Measurements from ENCODE around the gene C4orf51.

The C4orf51 gene

GRCh38 chr4:145760176-145760575 is 80.2 kb downstream of the C4orf51 start:
- DNase-seq (peak; percentile 24), ATAC-seq (peak; percentile 38)

DNA sequence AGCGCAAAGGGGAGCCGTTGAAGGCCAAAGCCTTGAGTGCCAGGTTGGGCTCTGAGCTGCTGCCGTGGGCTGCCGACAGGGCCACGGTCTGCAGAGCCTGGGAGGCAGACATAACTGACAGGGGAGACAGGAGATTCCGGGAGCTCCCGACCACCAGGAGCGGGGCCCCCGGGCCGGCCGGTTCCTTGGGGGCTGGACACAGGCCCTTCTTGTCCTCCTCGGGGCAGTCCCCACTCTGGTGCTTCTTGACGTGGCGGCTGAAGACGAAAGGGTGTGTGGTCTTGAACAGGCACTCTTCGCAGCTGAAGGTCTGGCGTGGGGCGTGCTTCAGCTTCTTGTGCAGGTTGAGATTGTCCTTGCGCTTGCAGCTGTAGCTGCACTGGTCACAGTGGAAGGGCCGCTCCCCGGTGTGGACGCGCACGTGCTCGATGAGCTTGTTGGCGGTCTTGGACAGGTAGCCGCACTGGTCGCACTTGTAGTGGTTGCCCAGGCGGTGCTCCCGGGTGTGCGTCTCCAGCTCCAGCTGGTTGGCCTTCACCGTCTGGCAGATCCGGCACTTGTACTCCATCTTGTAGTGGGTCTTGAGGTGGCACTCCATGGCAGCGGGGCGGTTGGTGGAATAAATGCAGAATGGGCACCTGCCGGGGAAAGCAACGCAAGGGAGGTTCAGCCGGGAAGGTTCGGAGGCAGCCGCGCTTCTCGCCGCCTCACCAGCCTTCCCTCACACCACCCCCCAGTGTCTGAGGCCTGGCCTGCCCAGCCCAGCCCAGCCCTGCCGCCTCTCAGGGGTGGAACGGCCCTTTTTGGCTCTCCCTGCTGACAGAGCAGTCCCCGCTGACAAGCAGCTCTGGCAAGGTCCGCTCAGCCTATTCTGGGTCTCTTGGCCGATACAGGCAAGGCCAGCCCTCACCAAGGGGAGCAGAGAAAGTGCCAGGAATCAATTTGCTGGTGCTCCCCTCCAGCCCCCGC is 81.3 kb downstream of the C4orf51 start:
- no peak for ATAC-seq
- no peak for DNase-seq

GRCh38 chr4:145762719-145763118 is 82.8 kb downstream of the C4orf51 start:
- DNase-seq (no peak), ATAC-seq (no peak)

DNA sequence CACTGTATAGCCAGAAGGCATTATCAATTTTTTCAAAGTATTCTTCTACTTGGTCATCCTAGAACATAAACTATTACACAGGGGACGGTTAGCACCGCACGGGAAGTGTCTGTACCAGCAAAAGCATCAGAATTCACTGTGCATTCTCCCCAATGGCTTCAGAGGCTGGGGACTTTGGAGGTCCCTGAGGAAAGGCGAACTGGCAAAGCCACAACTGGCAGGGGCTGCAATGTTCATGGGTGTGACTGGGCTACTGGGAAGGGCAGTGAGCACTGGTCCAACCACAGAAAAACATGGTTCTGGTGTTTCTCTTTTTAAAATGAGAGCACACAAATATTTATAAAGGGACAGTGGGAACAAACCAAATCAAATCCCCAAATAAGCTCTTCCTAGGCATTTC is 83.5 kb downstream of the C4orf51 start:
- no peak for ATAC-seq
- no peak for DNase-seq

DNA sequence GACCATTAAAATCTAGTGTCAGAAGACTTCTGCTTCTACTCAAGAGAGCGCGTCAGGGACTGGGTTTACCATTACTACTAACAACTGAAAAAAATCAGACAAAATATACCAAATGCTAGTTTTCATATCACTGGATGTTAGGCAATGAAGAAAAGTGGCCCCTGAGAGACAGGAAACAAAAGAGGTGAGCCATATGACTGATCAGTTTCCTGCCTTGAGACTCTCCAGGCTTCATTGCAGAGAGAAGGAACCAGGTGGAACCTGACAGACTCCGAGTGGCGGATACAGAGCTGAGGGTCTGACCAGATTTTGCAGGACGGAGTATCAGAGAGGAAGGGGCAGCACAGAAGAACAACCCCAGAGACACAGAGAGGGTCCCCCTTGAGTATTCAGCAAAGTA is 86.3 kb downstream of the C4orf51 start:
- no peak for ATAC-seq

GRCh38 chr4:145769450-145770037 is 89.6 kb downstream of the C4orf51 start:
- no peak for ATAC-seq
- no peak for DNase-seq

More for the DNA sequence above, 86.3 kb downstream of the C4orf51 start:
- no peak for DNase-seq

DNA sequence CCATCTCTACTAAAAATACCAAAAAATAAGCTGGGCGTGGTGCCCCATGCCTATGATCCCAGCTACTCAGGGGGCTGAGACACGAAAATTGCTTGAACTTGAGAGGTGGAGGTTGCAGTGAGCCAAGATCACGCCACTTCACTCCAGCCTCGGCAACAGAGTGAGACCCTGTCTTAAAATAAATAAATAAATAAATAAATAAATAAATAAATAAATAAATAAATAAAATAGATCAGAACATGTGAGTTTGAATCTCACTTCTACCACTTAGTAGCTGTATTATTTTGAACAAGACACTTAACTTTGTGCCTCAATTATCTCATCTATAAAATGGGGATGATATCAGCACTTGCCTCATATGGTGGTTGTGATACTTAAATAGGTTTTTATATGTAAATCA is 90.2 kb downstream of the C4orf51 start:
- no peak for DNase-seq
- ATAC-seq = no peak

- no peak for DNase-seq
- no peak for ATAC-seq
Observed at GRCh38 chr4:145772347-145772746, 92.4 kb downstream of the C4orf51 start.

- no peak for DNase-seq
- peak; percentile 63 for ATAC-seq
Observed at GRCh38 chr4:145773581-145774234, 93.8 kb downstream of the C4orf51 start.

GRCh38 chr4:145774473-145774872 is 94.5 kb downstream of the C4orf51 start:
- ATAC-seq = no peak
- no peak for DNase-seq

- DNase-seq (no peak), ATAC-seq (no peak)
Observed at GRCh38 chr4:145775406-145775805, 95.5 kb downstream of the C4orf51 start.

GRCh38 chr4:145776208-145776607 is 96.3 kb downstream of the C4orf51 start:
- ATAC-seq (no peak), DNase-seq (no peak)

GRCh38 chr4:145779319-145779801 is 99.4 kb downstream of the C4orf51 start:
- DNase-seq (no peak), ATAC-seq (no peak)

DNA sequence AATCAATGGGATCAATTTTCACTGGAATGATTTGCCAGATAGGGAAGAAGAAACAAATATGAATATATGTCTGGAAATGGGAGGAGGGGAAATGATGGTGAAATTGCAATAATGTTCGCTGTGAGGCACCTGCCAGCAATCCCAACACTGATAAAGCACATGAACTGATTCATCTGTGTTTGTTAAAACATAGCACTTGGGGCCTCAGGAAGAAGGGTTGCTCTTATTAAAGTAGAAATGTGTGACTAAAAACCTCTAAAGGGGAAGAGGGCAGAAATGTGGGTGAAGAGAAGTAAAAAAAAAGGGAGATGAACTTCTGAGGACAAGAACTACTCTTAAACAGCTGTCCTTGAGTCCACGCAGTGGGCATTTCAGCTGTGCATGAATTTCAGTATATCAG is 101.4 kb downstream of the C4orf51 start:
- ATAC-seq (no peak), DNase-seq (no peak)

Measured in stimulated activated naive CD8-positive, alpha-beta T cell treated with anti-CD3 and anti-CD28 coated beads, Interleukin-15, Interleukin-2, amounts not matched to agents 100 U/mL and 50 U/mL, for 24 hours (primary cell).